ENCODE data around the gene CNTFR. TPM values are rescaled to one million over a fixed set of nuclear protein-coding genes. Genes with fewer than 3 reads are reported as not detected.

The CNTFR gene
- total RNA-seq, 1 donor from 2014 or later = 112 TPM

DNA sequence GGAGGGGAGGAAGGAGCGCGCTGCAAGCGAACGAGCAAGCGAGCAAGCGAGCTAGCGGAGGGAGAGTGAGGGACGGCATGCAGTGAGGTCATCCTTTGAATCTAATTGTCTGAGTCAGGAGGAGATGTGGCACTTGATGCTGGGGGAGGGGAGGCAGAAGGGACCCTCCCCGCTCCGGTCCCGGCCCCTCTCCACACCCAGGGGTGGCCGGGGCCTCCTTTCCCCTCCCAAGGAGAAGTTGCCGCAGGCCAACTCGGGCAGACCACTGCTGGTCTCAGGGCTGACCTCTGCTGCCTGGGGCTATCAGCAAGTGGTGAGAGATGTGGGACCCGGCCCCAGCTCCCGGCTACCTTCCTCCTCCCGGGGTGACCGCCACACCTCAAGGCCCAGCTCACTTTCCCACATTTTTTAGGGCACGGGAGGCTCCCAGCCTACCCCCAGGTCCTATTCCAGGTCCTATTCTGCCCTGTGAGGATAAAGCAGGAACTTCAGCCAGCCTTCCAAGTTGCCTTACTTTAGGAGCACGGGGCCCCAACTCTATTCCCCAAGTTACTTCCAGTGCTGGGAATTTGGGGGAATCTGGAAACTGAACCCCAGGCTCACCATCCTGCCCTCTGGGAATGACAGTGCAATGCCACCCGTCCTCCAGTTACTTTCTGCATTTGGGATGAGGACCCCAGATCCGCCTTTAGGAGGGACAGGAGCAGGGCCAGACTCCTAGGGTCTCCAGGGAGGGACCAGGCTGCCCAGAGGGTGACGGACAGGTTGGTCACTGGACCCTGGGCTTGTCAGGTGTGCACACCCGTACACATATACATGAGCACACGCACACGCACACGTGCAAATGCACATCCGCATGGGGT, 11.1 kb downstream of the CNTFR start:
- DNase-seq (ENCODE audit: low read depth, low spot score) = peak; percentile 63
- Mint-ChIP-seq H3K4me1 (peaks cover 90% of the 10 kb centered on the region), H3K9me3 (no peaks in the 10 kb centered on the region), H3K27me3 (ENCODE audit: low read depth) (no peaks in the 10 kb centered on the region), H3K4me3 (peak overlapping the region; percentile 83), H3K27ac (ENCODE audit: unreplicated experiment) (peak overlapping the region; percentile 97), H3K36me3 (ENCODE audit: low read depth) (no peaks in the 10 kb centered on the region)
- TF ChIP-seq, protein P1, sequence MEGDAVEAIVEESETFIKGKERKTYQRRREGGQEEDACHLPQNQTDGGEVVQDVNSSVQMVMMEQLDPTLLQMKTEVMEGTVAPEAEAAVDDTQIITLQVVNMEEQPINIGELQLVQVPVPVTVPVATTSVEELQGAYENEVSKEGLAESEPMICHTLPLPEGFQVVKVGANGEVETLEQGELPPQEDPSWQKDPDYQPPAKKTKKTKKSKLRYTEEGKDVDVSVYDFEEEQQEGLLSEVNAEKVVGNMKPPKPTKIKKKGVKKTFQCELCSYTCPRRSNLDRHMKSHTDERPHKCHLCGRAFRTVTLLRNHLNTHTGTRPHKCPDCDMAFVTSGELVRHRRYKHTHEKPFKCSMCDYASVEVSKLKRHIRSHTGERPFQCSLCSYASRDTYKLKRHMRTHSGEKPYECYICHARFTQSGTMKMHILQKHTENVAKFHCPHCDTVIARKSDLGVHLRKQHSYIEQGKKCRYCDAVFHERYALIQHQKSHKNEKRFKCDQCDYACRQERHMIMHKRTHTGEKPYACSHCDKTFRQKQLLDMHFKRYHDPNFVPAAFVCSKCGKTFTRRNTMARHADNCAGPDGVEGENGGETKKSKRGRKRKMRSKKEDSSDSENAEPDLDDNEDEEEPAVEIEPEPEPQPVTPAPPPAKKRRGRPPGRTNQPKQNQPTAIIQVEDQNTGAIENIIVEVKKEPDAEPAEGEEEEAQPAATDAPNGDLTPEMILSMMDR (conservative IDR thresholded peaks at IDR 0.05) = no peak

DNA sequence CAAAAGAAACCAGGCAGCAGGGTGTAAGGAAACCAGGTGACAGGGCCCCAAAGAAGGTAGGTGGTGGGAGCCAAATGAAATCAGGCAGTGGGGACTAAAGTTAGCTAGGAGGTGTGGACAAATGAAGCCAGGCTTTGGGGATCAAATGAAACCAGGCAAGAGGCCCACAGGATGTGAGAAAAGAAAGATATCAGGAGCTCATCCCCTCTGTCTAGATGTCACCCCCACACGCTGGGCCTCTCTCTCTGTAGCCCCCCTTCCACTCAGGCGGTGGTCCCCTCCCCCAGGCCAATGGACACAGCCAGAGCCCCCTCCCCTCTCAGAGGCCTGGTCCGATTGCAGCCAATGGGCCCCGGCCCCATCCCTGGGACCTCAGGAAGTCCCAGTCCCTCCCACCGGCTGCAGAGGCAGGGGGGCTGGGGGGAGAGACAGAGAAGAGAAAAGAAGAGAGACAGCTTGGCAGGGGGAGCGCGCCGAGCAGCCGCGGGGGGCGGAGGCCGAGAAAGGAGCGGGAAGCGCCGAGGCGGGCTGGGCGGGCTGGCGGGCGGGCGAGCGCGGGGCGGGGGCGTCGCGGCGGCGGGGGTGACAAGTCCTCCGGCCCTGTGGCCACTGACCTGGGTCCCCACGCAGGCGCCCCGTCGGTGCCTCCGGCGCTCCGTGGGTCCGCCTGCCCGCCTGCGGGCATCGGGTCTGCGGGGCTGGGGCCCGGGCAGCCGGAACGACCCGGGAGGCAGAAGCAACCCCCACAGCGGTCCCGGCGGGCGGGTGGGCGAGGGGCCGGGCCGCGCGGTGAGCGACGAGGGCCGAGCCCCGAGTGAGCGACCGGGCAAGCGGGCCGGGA, 11.9 kb downstream of the CNTFR start:
- Mint-ChIP-seq H3K27me3 (ENCODE audit: low read depth) (no peaks in the 10 kb centered on the region), H3K4me1 (peaks cover 89% of the 10 kb centered on the region), H3K27ac (ENCODE audit: unreplicated experiment) (peak overlapping the region; percentile 95), H3K36me3 (ENCODE audit: low read depth) (no peaks in the 10 kb centered on the region), H3K9me3 (no peaks in the 10 kb centered on the region), H3K4me3 (peak overlapping the region; percentile 86)
- DNase-seq (ENCODE audit: low read depth, low spot score) = peak; percentile 66
- TF ChIP-seq, protein P1 (conservative IDR thresholded peaks at IDR 0.05) = no peak

DNA sequence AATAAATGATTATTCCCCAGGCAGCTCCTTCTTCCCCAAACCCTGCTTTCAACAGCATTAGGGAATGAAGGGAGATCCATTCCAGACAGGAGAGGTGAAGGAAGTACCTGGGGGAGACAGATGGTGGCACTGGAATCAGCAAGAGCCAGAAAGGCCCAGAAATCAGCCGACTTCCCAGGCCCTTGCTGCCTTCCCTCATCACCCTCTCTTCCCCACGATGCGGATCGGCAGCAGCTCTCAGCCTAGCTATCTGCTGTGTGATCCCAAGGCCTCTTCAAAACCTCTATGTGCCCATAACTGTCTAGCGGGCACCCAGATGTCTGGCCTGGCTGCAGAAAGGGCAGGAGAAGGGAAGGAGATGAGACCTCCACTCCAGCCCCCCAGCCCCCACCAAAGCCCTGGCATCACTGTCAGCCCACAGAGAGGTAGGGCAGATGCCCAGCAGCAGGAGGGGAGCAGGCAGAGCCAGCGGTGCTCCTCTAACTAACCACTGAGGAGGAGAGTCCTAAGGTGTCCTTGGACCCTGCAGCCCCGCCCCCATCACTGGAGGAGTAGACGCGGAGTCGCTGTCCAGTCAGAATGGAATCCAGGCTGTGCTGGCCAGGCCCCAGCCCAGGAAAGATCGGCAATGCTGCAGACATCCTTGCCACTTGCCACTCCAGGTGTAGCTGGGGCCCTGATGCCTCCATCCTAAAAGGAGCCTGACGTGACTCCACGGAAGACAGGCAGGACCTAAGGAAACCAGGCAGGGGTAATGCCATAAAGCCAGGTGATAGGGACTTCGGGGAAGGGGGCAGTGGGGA, 12.7 kb downstream of the CNTFR start:
- Mint-ChIP-seq H3K27me3 (ENCODE audit: low read depth) (no peaks in the 10 kb centered on the region), H3K4me3 (peak overlapping the region; percentile 86), H3K4me1 (peaks cover 91% of the 10 kb centered on the region), H3K9me3 (no peaks in the 10 kb centered on the region), H3K36me3 (ENCODE audit: low read depth) (no peaks in the 10 kb centered on the region), H3K27ac (ENCODE audit: unreplicated experiment) (peak overlapping the region; percentile 95)
- TF ChIP-seq, protein P1 (conservative IDR thresholded peaks at IDR 0.05) = no peak
- DNase-seq (ENCODE audit: low read depth, low spot score) = peak; percentile 60

DNA sequence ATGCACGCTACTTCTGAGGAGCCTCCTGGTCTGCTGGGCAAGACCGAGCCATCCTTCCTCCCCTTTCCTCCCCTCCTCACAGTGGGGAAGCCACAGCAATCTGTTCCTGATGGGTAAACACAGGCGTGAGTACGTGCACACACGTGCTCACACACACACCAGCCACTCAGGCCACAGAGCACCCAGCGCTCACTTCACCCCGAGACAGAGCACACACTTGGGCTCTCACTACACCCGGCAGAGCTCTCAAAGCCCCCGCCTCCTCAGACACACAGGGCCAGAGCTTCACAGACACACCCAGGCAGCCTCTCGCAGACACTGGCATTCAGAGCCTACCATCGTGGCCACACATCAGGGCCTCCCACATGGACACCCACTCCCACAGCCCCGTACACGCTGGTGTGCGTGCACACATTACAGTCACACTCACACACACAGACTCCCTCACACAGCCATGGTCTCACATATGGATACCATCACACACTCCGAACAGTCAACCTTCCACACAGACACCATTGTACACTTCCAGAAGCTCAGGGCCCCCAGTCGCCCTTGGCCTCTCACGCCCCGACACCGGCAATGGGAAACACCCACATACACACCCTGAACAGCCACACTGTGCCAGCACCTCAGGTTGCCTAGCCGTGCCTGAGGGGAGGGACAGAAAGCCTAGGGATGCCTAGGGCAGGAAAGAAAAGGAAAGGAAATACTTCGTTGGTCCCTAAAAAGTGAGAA, 13.5 kb downstream of the CNTFR start:
- Mint-ChIP-seq H3K4me1 (peaks cover 91% of the 10 kb centered on the region), H3K9me3 (no peaks in the 10 kb centered on the region), H3K27ac (ENCODE audit: unreplicated experiment) (peak overlapping the region; percentile 81), H3K4me3 (peak overlapping the region; percentile 86), H3K27me3 (ENCODE audit: low read depth) (no peaks in the 10 kb centered on the region), H3K36me3 (ENCODE audit: low read depth) (no peaks in the 10 kb centered on the region)
- no peak for DNase-seq (ENCODE audit: low read depth, low spot score)
- TF ChIP-seq, protein P1 (conservative IDR thresholded peaks at IDR 0.05) = no peak
